Brain microvascular endothelial cell (primary cell): ENCODE data around the gene KIF1A.

Experiments
- DNase-seq: peaks from one replicate; pipeline ENCODE4 v3.0.0-alpha.2; 2020
- H3K27ac ChIP-seq: fragments of 250-450 bp; sonication (Bioruptor Pico); 2 replicates; pipeline ENCODE4 v1.5.1; 2020; ENCODE audit warnings: mild to moderate bottlenecking, moderate library complexity
- H3K27me3 ChIP-seq: fragments of 250-450 bp; sonication (Bioruptor Pico); replicated peaks from 2 replicates; pipeline ENCODE4 v1.5.1; 2020; ENCODE audit warnings: mild to moderate bottlenecking
- H3K36me3 ChIP-seq: fragments of 250-450 bp; sonication (Bioruptor Pico); replicated peaks from 2 replicates; pipeline ENCODE4 v1.5.1; 2020; ENCODE audit warnings: mild to moderate bottlenecking
- H3K4me3 ChIP-seq: 2 replicates; pipeline ENCODE4 v1.5.1; 2011; ENCODE audit warnings: low read depth, mild to moderate bottlenecking, control low read depth, low read length, moderate library complexity
- CTCF ChIP-seq: IDR thresholded peaks from 2 replicates; pipeline ENCODE4 v1.5.1; 2011; ENCODE audit warnings: low read depth, mild to moderate bottlenecking, moderate library complexity, low read length, control low read depth, inconsistent platforms; ENCODE audit errors: missing control alignments
- in situ Hi-C: cut with HindIII; loops from 2 replicates; pipeline ENCODE4 v1.10.0; 2017; ENCODE audit warnings: low sequenced_read_pairs, low pct_ligation_motif_present

KIF1A gene

GRCh38 chr2:240717181-240717641 is 102.8 kb downstream of the KIF1A start:
- no peak for TF ChIP-seq CTCF
- no peaks in the 10 kb centered on the region for H3K36me3 ChIP-seq
- H3K27me3 ChIP-seq: no peaks in the 10 kb centered on the region
- in situ Hi-C loops: no loop called here
- no peak overlapping the region for H3K4me3 ChIP-seq
- no peak for DNase-seq
- H3K27ac ChIP-seq: no peak overlapping the region

- Histone ChIP-seq H3K4me3 (no peak overlapping the region), H3K27ac (no peak overlapping the region), H3K27me3 (no peaks in the 10 kb centered on the region), H3K36me3 (no peaks in the 10 kb centered on the region)
- DNase-seq: no peak
- no peak for TF ChIP-seq CTCF
- in situ Hi-C loops: no loop called here
These were observed 103.8 kb downstream of the KIF1A start for GRCh38 chr2:240716130-240716798.

GRCh38 chr2:240714747-240715725 is 105.0 kb downstream of the KIF1A start:
- Histone ChIP-seq H3K36me3 (no peaks in the 10 kb centered on the region), H3K27me3 (no peaks in the 10 kb centered on the region), H3K27ac (no peak overlapping the region), H3K4me3 (no peak overlapping the region)
- TF ChIP-seq CTCF: no peak
- no peak for DNase-seq
- in situ Hi-C loops: no loop called here

GRCh38 chr2:240713928-240714746 is 105.9 kb downstream of the KIF1A start:
- H3K27me3 ChIP-seq: no peaks in the 10 kb centered on the region
- in situ Hi-C loops: no loop called here

More at GRCh38 chr2:240713928-240714746, 105.9 kb downstream of the KIF1A start:
- Histone ChIP-seq H3K4me3 (no peak overlapping the region), H3K36me3 (no peaks in the 10 kb centered on the region), H3K27ac (no peak overlapping the region)
- no peak for TF ChIP-seq CTCF
- DNase-seq: no peak
